HepG2 (cell line): Measurements from ENCODE around the gene CKLF. TPM values are rescaled to one million over a fixed set of nuclear protein-coding genes. Genes with fewer than 3 reads are reported as not detected.
A peak's percentile ranks its signal among the peaks of the same experiment; 100 is the strongest.

Experiments used
- CENPX ChIP-seq: sonication (generic); formaldehyde crosslinking; IDR thresholded peaks from 2 replicates; pipeline ENCODE4 v1.9.0; 2021; ENCODE audit warnings: mild to moderate bottlenecking, missing genetic modification reagents, moderate library complexity
- GFI1 ChIP-seq: sonication (generic); formaldehyde crosslinking; IDR thresholded peaks from 2 replicates; pipeline ENCODE4 v1.5.0; 2020; ENCODE audit warnings: missing genetic modification reagents, mild to moderate bottlenecking, borderline replicate concordance
- KMT2A ChIP-seq: sonication (generic); formaldehyde crosslinking; IDR thresholded peaks from 2 replicates; pipeline ENCODE4 v1.4.0; 2020; ENCODE audit warnings: missing genetic modification reagents
- MAF1 ChIP-seq: sonication (generic); formaldehyde crosslinking; IDR thresholded peaks from 2 replicates; pipeline ENCODE4 v1.5.0; 2020; ENCODE audit warnings: missing genetic modification reagents, borderline replicate concordance
- MAFG ChIP-seq: sonication (generic); formaldehyde crosslinking; IDR thresholded peaks from 2 replicates; pipeline ENCODE4 v1.5.1; 2020; ENCODE audit warnings: mild to moderate bottlenecking, missing genetic modification reagents
- MBD4 ChIP-seq: IDR thresholded peaks from 2 replicates; pipeline ENCODE4 v1.6.1; 2012; ENCODE audit warnings: low read length, inconsistent platforms, borderline replicate concordance
- NFIB ChIP-seq: sonication (generic); formaldehyde crosslinking; IDR thresholded peaks from 2 replicates; pipeline ENCODE4 v1.9.0; 2021; ENCODE audit warnings: missing genetic modification reagents, mild to moderate bottlenecking, borderline replicate concordance
- YY1 ChIP-seq: IDR thresholded peaks from 2 replicates; pipeline ENCODE4 v1.6.1; 2011; ENCODE audit warnings: low read length, low read depth, moderate library complexity, mild to moderate bottlenecking; ENCODE audit not compliant: insufficient read depth, insufficient replicate concordance
- ZFYVE20 ChIP-seq: sonication (generic); formaldehyde crosslinking; IDR thresholded peaks from 2 replicates; pipeline ENCODE4 v1.8.0; 2023; ENCODE audit warnings: low read depth, mild to moderate bottlenecking, moderate library complexity, missing genetic modification reagents, borderline replicate concordance
- ZNF101 ChIP-seq: sonication (generic); formaldehyde crosslinking; IDR thresholded peaks from 2 replicates; pipeline ENCODE4 v1.4.0; 2020; ENCODE audit warnings: mild to moderate bottlenecking, low read depth, missing genetic modification reagents, borderline replicate concordance
- ZNF432 ChIP-seq: sonication (generic); formaldehyde crosslinking; IDR thresholded peaks from 2 replicates; pipeline ENCODE4 v1.5.0; 2020; ENCODE audit warnings: missing genetic modification reagents, mild to moderate bottlenecking, borderline replicate concordance
- ZNF451 ChIP-seq: sonication (generic); formaldehyde crosslinking; IDR thresholded peaks from 2 replicates; pipeline ENCODE4 v1.5.0; 2020; ENCODE audit warnings: mild to moderate bottlenecking, missing genetic modification reagents
- ZNF614 ChIP-seq: IDR thresholded peaks from 2 replicates; pipeline ENCODE4 v1.6.1; 2018; ENCODE audit warnings: missing biosample characterization, missing genetic modification reagents, inconsistent platforms, borderline replicate concordance
- polyA plus RNA-seq, 8 experiments: library from polyadenylated mRNA; depleted of rRNA in 3 of 8; stranded (reverse) in 7 of 8; unstranded in 1 of 8; fragments of >200 nt; fragmentation: Illumina TruSeq in 4 of 8; extraction: Trizol in 4 of 8; gene quantifications; 2 replicates each; pipeline versions ENCODE4 v1.2.1 to v1.2.3, GENCODE V29; 2011 to 2016; ENCODE audit warnings: low read depth in 4 of 8, missing spikeins in 1 of 8, mixed read lengths in 1 of 8; ENCODE audit not compliant: insufficient read depth in 1 of 8
- total RNA-seq, 5 experiments: library from RNA; depleted of rRNA; stranded (reverse); fragments of >200 nt; fragmentation: Illumina TruSeq; extraction: Trizol; gene quantifications; 2 replicates each; pipeline ENCODE4 v1.2.3, GENCODE V29; 2016; ENCODE audit warnings: low read depth in 1 of 5
- TF ChIP-seq, protein P1 (sequence below), 2 experiments: sonication (generic) in 1 of 2; formaldehyde crosslinking in 1 of 2; IDR thresholded peaks; 2 replicates each; pipeline versions ENCODE4 v1.4.0 to v1.6.1; 2018 to 2020; ENCODE audit warnings: missing genetic modification reagents in 2 of 2, borderline replicate concordance in 1 of 2, low read depth in 1 of 2, mild to moderate bottlenecking in 1 of 2, missing biosample characterization in 1 of 2
- TF ChIP-seq, protein P2 (sequence below): sonication (generic); formaldehyde crosslinking; IDR thresholded peaks from 2 replicates; pipeline ENCODE4 v1.5.0; 2020; ENCODE audit warnings: missing genetic modification reagents
- TF ChIP-seq, protein P3 (sequence below): sonication (generic); formaldehyde crosslinking; conservative IDR thresholded peaks from 2 replicates; pipeline ENCODE4 v1.4.0; 2020; ENCODE audit warnings: missing genetic modification reagents
- TF ChIP-seq, protein P4 (sequence below): sonication (generic); formaldehyde crosslinking; IDR thresholded peaks from 2 replicates; pipeline ENCODE4 v1.4.0; 2020; ENCODE audit warnings: missing genetic modification reagents, borderline replicate concordance

The CKLF gene
- total and polyA plus RNA-seq, 2 of the 13 experiments (the other 11 are each of a cell fraction or from before 2014, with no cell fraction given), result 120 to 167 TPM

DNA sequence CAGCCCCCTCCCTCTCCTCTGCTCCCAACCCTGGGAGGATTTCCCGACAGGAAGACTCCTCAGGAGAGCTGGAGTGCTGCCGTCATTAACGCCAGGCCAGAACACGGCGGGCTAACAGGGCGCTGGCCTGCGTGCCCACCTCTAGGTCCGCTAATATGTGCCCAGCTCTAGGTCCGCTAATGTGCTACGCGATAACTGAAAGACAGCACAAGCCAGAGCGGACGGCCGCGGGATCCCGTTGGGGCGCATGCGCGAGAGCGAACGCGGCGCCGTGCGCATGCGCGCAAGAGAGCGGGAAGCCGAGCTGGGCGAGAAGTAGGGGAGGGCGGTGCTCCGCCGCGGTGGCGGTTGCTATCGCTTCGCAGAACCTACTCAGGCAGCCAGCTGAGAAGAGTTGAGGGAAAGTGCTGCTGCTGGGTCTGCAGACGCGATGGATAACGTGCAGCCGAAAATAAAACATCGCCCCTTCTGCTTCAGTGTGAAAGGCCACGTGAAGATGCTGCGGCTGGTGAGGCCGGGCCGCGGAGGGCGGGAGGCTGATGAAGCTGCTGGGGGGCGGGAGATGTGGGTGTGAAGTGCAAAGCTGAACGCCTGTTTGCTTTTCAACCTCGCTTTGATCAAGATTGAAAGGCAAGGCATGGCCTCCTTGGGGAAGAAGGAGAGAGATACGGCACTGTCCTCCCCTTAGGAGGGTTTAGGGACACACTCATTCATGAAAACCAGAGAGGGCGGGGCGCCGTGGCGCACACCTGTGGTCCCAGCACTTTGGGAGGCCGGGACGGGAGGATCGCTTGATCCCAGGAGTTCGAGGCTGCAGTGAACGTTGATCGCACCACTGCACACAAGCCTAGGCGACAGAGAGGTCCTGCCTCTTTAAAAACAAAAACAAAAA lies at the start of gene CKLF (continued):
- TF ChIP-seq NFIB (CRISPR knock-in tag) (peak; percentile 98; the same call in 1 of the 2 replicates), KMT2A (peak; percentile 96), MBD4 (no peak), ZNF614 (CRISPR knock-in tag) (peak; percentile 93; the same call in 1 of the 2 replicates), YY1 (peak; percentile 83), ZNF432 (CRISPR knock-in tag) (no peak), MAF1 (peak; percentile 97), MAFG (CRISPR knock-in tag) (no peak), GFI1 (CRISPR knock-in tag) (peak; percentile 92), ZNF451 (peak; percentile 100), ZNF101 (CRISPR knock-in tag) (peak; percentile 86), CENPX (CRISPR knock-in tag) (no peak), ZFYVE20 (peak; percentile 99)
- TF ChIP-seq, protein P1, sequence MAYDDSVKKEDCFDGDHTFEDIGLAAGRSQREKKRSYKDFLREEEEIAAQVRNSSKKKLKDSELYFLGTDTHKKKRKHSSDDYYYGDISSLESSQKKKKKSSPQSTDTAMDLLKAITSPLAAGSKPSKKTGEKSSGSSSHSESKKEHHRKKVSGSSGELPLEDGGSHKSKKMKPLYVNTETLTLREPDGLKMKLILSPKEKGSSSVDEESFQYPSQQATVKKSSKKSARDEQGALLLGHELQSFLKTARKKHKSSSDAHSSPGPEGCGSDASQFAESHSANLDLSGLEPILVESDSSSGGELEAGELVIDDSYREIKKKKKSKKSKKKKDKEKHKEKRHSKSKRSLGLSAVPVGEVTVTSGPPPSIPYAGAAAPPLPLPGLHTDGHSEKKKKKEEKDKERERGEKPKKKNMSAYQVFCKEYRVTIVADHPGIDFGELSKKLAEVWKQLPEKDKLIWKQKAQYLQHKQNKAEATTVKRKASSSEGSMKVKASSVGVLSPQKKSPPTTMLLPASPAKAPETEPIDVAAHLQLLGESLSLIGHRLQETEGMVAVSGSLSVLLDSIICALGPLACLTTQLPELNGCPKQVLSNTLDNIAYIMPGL (CRISPR knock-in tag; IDR thresholded peaks at IDR 0.05; ENCODE audit: borderline replicate concordance in 1 of 2, low read depth in 1 of 2), result peak; percentile 87 to 93
- TF ChIP-seq, protein P2, sequence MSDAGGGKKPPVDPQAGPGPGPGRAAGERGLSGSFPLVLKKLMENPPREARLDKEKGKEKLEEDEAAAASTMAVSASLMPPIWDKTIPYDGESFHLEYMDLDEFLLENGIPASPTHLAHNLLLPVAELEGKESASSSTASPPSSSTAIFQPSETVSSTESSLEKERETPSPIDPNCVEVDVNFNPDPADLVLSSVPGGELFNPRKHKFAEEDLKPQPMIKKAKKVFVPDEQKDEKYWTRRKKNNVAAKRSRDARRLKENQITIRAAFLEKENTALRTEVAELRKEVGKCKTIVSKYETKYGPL (CRISPR knock-in tag), result peak; percentile 89
- TF ChIP-seq, protein P3, sequence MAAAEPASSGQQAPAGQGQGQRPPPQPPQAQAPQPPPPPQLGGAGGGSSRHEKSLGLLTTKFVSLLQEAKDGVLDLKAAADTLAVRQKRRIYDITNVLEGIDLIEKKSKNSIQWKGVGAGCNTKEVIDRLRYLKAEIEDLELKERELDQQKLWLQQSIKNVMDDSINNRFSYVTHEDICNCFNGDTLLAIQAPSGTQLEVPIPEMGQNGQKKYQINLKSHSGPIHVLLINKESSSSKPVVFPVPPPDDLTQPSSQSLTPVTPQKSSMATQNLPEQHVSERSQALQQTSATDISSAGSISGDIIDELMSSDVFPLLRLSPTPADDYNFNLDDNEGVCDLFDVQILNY, result peak; percentile 94
- TF ChIP-seq, protein P4, sequence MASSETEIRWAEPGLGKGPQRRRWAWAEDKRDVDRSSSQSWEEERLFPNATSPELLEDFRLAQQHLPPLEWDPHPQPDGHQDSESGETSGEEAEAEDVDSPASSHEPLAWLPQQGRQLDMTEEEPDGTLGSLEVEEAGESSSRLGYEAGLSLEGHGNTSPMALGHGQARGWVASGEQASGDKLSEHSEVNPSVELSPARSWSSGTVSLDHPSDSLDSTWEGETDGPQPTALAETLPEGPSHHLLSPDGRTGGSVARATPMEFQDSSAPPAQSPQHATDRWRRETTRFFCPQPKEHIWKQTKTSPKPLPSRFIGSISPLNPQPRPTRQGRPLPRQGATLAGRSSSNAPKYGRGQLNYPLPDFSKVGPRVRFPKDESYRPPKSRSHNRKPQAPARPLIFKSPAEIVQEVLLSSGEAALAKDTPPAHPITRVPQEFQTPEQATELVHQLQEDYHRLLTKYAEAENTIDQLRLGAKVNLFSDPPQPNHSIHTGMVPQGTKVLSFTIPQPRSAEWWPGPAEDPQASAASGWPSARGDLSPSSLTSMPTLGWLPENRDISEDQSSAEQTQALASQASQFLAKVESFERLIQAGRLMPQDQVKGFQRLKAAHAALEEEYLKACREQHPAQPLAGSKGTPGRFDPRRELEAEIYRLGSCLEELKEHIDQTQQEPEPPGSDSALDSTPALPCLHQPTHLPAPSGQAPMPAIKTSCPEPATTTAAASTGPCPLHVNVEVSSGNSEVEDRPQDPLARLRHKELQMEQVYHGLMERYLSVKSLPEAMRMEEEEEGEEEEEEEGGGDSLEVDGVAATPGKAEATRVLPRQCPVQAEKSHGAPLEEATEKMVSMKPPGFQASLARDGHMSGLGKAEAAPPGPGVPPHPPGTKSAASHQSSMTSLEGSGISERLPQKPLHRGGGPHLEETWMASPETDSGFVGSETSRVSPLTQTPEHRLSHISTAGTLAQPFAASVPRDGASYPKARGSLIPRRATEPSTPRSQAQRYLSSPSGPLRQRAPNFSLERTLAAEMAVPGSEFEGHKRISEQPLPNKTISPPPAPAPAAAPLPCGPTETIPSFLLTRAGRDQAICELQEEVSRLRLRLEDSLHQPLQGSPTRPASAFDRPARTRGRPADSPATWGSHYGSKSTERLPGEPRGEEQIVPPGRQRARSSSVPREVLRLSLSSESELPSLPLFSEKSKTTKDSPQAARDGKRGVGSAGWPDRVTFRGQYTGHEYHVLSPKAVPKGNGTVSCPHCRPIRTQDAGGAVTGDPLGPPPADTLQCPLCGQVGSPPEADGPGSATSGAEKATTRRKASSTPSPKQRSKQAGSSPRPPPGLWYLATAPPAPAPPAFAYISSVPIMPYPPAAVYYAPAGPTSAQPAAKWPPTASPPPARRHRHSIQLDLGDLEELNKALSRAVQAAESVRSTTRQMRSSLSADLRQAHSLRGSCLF (CRISPR knock-in tag), result peak; percentile 98
